Muscle of back (tissue), 11 donors: Measurements from ENCODE around the gene ADGRD2. TPM values are rescaled to one million over a fixed set of nuclear protein-coding genes. Genes with fewer than 3 reads are reported as not detected.
A peak's percentile ranks its signal among the peaks of the same experiment; 100 is the strongest.

Experiments
- DNase-seq, 3 donors: peaks; one replicate each; pipeline versions ENCODE4 v3.0.0 to v3.0.0-alpha.2; 2013
- polyA plus RNA-seq, 10 donors: library from polyadenylated mRNA; unstranded; fragments of 120-200 nt; gene quantifications; one replicate each; pipeline ENCODE4 v1.2.1, GENCODE V29; 2013; ENCODE audit not compliant: insufficient read length in 10 of 10

ADGRD2 gene
- polyA plus RNA-seq, 10 donors, result 0.12 to 0.15 TPM; not detected in 8

DNA sequence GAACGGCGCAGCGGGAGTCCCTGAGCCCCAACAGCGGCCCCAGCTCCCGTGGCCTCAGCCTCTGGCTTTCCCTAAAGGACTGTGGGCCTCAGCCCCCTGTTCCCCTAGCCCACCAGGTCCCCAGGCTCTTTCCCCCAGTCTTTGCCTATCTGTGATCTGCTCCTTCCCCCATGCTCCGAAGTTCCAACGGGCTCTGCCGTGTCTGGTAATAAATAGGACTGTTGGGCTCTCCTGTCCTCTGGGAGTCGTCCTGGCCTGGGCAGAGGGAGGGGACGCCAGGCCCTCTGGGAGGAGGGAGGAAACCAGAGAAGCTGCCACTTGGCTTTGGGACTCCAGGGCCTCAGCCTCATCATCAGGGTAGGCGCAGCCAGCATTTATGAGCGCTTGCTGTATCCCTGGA is 28.1 kb downstream of the ADGRD2 start:
- no peak for DNase-seq

DNA sequence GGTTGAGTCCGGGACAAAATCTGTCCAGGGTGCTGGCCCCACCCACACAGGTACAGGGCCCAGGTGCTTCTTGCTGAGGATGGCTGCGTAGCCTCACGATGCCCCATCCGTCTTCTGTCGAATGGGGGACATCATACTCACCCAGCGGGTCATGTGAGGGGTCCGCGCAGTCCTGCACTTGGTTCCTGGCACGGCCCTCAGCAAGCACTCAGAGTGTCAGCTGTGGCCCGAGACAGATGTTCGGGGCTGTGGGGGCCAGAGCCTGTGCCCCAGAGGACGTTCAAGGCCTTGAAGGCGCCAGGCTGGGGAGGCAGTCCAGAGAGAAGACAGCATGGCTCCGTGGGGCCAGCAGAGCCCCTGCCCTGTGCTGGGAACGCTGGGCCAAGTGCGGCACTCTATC is 29.1 kb downstream of the ADGRD2 start:
- no peak for DNase-seq

DNA sequence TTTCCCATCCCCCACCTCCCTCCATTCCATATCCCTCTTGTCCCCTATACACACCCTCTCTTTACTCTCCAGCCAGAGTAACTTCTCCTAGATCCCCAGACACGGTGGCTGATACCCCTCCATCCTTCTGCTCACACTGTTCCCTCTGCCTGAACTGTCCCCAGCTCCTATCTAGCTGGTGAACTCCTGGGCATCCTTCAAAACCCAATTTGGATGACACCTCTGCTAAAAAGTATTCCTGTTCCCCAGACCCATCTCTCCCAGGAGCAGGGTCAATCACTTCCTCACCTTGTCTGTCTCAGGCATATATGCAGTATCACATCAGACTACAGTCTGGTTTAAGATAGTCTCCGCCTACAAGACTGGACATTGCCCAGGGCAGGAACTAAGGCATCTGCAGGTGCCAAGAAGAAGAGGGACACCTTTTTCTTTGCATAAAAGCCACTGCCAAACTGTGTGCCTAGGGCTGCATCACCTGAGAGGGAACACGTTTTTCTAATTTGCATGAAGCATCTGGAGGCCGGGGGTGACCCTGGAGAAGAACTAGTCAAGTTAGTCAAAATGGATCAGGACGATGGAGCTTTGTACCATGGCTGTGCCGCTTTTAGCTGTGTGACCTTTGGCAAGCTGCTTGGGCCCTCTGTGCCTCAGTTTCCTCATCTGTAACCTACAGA is 29.8 kb downstream of the ADGRD2 start:
- no peak for DNase-seq

DNA sequence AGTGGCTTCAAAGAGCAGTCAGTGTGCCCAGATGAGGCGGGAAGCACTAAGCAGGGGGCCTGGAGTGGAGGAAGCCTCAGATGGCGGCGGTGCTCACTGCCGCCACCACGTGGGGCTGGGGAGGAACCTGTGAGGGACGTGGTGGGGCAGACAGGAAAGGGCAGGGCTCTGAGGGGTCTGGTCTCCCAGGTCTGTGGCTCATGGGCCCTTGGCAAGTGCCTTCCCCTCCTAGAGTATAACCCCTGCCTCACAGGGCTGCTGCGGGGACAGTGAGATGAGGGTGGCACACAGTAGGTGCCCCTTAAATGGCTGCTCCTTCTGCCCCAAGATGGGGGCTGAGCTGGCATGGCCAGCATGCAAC is 30.4 kb downstream of the ADGRD2 start:
- no peak for DNase-seq

DNA sequence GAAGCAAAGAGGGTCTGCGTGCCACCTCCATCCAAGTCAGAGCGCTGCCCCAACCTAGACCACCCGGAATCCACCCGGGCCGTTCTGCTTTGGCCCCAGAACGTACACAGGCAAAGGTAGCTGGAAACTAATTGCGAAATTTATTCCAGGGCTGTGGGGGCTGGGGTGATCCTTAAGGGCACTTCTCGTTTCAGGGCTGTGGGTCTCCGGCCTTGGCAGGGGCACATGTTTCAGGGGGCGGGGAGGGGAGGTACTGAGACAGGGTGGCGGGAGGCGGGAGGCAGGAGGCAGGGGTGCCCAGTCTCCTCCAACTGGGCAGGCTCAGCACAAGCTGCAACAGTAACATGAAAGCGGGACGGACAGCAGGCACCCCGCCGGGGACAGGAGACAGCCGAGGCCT is 30.9 kb downstream of the ADGRD2 start:
- DNase-seq, result no peak

DNA sequence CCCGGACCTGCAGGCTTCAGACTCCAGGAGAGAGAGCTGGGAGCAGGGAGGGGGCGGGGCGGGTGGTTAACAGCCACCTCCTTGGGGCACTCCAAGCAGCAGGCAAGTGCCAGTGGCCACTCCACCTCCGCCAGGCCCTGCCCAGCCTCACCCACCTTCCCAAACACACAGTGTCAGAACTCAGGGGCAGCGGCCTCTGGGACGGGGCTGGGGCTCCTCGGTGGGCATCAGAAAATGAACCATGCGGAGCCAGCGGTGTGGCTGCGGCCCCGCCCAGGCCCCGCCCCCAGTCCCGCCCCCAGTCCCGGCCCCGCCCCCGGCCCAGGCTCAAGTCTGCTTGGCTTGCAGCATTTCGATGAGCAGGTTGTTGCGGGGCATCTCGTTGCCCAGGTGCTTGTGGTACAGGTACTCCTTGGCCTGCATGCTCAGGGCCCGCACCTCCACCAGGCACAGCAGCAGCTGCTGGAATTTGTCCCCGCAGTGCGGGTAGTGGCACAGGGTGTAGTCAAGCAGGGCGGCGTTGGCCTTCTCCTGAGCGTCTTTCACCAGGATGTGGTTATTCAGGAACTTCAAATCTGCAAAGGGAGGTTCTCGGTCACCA is 32.3 kb downstream of the ADGRD2 start:
- DNase-seq, result no peak

DNA sequence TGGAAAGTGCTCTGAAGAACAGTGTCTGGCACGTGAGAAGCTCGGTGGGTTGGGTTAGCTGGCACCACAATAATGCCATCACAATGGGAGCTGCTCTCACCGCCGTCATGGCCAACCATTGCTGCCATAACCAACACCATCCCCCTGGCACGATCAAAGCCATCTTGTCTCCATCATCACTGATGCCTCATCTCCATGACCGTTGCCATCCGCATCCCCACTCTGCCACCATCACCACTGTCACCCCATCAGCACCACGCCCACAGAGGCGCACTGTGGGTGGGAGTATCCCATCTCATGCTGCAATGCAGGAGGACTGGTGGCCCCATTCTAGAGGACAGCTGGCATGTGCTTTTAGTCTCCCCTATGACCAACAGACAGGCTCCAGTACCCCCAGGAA is 33.2 kb downstream of the ADGRD2 start:
- no peak for DNase-seq

DNA sequence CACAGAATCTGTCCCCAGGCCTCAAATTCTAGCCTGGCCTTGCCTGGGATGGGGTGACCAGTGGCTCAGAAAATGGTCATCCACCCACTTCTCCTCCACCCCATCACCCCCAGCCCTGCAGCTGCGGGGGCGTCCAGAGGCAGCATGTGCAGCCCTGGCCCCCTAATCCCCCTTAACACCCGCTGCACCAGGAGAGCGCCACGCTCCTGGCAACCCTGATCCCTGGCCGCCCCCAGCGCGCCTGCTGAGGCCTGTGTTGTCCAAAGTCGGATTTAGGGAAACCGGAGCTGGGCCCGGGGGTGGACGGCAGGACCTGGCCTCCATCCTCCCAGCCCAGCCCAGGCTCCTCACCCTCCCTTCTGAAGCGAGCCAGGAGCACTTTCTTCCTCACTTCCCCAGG is 35.0 kb downstream of the ADGRD2 start:
- no peak for DNase-seq

DNA sequence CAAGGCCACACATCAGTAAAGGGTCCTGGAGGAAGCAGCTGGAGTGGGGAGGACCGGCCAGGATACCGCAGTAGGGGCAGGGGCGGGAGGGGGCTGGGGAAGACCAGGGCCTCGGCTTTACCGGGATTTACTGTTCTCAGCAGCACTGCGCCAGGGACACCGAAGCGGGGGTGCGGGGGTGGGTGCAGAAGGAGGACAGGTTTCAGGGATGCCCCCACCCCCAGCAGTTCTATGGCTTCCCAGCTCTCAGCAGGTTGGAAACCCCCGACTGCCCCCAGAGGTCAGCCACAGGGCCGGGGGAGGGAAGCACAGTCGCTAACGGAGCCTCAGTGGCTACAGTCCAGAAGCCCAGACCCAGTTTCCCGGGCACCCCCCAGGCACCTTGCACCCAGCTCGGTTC is 35.7 kb downstream of the ADGRD2 start:
- no peak for DNase-seq

DNA sequence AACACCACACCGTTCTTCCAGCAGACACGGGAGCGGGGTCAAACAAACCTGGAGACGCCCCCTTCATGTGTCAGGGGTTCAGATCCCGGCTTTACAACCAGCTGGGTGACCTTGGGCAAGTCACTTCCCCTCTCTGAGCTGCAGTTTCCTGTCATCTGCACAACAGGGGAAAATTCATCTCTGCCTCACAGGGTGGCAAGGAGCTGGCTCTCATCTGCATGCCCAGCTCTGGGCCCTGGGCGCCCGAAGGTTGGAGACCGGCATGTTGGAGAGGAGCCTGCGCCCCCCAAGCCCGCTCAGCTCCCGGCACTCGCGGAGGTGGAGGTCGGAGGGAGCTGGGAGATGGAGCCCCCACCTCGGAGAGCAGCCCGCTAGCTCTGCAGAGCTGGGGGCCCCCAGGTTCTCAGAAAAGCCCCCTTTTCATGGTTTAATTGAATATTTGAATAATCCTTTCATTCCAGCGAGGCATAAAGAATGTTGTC is 36.6 kb downstream of the ADGRD2 start:
- DNase-seq, result no peak

DNA sequence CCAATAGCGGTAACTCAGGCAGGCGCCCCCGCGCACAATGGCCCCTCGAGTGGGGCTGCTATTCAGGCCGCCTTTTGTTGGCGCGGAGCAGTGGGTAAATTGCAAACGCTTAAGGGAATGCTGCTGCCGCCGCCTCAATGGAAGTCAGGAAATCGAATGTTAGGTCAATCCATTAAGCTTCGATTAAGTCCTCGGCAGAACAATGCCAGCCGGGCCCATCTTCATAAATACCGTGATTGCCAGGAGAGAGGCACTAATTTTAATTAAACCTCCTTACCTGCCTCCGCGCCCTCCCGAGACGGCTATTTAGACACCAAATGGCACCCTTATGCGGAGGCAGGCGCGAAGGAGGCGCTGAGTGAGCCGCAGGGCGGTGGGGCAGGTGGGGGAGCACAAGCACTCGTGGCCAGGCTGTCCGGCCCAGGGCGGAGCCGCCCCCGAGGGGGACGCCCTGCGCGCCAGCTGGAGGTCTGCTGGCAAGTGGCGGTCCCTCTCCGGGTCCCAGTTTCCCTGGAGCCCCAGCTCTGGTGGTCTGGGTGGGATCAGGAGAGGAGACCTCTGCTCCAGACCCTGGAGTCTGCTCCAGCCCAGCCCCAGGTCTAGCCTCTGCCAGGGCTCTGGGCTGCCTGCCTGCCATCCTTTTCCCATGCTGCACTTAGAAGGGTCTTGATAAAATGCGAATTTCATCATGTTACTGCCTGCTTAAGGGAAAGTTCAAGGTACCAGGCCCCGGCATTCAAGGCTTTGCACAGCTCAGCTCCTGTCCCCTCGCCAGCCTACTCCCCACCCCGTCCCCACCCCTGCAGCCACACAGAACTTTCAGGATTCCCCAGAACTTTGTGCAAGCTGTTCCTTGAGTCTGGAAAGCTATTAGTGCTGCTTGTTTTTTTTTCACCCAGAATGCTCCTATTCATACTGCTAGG is 37.3 kb downstream of the ADGRD2 start:
- DNase-seq, result no peak

DNA sequence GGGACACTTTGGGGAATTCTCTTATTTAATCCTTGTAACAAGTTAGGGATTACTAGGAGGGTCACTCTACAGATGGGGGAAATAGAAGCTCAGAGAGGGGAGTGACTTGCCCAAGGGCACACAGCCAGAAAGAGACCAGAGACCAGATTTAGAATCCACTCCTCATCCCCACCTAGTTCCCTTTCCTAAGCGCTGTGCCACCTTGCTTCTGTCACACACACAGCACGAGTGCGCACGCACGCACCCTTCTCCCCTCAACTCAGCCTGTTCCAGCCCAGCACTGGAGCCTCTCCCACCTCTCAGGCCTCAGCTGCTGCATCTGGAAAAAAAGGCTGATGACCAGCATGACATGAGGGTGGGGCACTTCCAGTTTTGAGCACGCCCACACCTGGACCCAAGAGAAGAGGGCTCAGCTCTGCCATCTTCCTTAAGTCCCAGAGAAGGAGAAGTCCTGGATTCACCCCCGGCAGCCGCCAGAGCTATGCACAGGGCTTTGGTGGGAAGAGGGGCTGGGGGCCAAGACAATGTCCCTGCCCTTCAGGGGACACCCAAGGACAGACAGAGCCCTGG is 38.5 kb downstream of the ADGRD2 start:
- DNase-seq, result no peak

DNA sequence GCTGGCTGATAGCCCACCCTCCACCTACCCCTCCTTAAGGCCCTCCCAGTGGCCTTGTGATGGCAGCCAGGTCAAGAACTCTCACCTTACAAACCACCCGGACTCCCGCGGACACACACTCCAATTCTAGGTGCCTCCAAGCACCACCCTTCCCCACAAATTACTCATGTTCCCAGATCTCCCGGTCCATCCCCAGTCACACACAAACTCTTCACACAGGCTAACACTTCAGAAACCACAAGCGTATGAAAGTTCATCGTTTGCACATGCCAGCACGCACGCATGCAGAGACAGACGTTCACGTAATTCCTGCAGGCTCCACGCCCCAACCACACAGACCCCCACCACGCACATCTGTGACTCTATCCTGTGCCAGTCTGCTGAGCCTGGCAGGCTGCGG is 39.0 kb downstream of the ADGRD2 start:
- peak in 1 of 3 donors; percentile 7 for DNase-seq

DNA sequence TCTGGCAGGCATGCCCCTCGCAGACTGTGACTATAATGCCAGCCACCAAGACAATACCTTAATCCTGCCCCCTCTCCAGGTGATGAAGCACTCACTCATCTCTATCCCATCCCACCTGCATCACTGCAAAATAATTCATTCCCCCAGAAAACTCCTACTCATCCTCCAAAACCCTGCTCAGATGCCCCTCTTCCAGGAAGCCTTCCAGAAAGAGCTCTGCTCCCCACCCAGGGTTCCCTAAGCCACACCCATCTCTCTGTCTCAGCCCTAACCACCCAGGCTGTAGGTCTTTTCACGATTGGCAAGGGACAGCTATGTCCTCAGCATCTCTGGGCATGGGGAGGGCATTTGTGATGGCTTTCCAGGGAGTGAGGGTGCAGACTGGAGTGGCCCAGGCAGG is 39.8 kb downstream of the ADGRD2 start:
- DNase-seq, result no peak

DNA sequence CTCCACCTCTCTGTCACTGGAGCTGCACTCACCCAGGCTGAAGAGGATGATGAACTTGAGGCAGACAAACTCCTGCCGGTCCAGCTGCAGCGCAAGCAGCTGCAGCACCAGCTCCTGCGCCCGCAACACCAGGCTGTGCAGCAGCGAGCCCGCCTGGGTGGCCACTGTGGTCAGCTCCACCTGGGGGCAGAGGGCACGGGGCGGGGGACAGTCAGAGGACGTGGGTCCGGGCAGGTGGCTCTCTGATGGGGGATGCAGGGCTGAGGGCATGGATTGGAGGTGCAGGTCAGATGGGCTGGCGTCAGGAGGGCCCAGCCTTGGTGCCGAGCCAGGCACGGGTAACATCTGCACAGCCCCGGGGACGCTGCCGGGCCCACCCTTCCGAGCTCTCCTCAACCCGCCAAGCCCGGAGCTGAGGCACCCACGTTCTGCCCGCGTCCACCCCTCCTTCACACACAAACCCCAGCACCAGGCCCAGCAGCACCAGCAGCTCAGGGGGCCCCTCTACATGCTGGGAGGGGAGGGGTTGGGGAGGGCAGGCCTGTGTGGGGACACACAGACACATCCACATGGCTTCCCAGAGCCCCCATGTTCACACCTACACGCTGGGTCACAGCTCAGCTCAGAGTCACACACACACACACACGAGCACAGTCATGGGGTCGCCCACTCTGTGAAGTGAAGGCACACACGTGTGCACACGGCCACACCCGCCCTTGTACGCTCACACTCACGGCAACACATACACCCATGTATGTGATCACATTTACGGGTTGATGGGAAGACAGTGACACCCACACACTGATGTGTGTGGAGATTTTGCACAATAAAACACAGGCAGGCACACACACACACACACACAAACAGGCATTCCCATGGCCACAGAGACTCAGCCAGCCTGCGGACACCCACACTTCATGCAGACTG is 41.1 kb downstream of the ADGRD2 start:
- DNase-seq, result no peak

DNA sequence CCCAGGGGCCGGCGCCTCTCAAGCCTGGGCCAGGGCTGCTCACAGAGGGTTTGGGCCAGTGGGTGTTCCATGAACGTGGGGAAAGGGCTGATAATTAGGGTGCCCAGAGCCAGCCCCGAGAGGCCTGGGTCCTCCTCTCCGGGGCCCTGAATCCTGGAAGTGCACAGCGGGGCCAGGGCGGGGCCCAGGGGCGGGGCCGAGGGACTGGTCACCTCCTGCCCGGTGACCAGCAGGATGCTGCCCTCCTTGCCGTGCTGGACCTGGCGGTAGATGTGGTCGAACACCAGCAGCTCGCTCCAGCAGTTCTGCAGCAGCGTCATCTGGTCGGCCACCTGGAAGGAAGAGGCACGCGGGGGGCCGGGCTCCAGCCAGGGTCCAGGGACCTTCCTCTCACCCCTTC is 42.6 kb downstream of the ADGRD2 start:
- no peak for DNase-seq

DNA sequence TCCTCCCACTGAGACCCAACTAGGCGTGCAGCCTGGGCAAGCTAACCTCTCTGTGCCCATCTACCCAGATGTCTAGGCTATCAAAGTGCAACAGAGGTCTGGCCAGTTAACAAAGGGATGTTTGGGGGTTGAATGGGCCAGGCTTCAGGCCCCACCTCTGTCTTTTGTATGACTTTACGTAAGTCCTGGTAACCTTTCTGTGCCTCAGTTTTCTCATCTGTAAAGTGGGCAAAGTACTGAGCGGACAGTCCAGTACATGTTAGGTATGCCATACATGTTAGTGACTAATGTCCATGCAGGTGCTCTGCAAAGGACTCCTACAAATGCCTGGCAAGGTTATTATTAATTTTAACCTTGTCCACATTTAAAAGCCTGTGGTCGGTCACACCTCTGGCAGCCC is 43.0 kb downstream of the ADGRD2 start:
- DNase-seq, result no peak

DNA sequence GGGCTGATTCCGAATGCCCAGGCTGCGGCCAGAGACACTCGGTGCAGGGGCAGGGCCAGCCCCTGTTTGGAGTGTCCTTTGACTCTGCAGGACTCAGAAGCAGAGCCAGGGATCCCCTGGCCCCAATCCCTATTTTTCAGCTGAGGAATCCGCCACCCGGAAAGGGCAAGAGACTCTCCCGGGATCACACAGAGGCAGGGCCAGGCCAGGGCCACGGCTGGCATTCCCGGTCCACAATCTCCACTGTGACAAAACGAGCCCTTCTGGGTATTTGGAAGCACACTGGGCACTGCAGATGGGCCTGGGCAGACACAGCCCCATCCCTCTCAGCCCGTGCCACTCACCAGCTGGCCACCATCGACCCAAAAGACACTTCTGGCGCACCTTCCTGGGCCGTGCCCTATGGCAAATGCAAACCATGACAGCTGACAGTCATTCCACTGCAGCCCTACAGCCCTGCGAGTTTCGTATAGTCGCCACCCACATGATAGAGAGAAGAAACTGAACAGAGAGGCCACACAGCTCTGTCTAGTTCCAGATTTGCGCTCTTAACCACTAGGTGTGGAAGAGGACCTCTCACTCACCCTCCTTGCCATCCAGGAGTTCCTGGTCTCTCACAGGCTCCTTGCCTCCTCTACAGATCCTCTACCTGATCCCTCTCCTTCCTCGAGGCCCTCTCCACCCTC is 43.7 kb downstream of the ADGRD2 start:
- no peak for DNase-seq

DNA sequence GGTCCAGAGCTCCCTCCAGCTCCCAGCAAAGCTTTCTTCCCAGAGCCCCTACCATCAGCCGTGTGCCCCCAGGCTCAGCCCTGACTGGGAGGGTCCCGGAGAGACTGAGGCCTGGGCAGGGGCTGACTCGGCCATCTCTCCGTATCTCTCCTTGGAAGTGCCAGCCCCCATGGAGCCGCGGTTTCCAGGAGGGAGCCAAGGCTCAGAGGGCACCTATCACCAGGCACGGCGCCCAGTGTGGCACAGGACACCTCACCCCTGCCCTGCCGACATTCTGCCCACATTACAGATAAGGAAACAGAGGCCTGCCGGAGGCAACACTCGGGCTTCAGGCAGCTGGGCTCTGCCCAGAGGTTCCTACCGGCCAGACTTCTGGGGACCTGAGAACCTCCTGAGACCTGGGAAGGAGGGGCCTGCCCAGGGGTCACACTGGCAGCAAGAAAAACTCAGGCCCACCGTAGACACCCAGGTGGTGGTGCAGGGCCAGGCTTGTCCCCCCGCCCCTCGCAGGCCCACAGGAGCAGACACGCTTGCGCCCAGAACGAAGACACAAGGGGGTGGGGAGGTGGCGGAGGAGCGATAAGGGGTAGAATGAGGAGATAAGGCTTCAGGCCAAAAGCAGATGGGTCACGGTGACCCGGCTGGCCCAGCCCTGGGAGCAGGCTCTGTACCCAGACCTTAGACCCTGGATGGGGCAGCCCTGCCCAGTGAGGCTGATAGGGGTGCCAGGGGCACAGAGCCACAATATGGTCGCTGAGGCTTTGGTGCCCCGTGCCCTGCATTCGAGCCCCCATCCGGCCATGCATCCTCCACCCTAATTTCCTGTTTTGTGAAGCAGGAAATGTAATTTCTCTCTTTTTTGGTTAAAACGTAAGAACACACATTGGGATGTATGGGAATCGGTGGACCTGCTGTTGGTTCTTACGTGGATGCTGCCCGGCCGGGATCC is 45.1 kb downstream of the ADGRD2 start:
- DNase-seq, result no peak

DNA sequence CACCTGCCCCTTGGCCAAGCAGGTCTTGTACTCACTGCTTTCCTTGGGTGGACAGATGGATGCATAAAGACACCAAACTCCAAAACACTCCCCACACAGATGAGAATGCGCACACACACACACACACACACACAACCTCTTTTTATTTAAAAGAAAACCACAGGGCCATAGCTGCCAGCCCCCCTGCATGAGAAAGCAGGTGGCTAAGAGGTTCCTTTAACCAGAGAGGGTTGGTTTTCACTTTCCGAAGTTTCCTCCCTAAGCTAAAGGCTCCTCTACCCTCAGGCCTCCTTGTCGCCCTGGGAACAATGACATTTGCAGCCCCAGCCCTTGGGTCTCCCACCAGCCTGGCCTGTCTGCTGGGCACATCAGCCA is 45.8 kb downstream of the ADGRD2 start:
- DNase-seq, result no peak
